ENCODE data around the gene PRM2. TPM values are rescaled to one million over a fixed set of nuclear protein-coding genes. Genes with fewer than 3 reads are reported as not detected.

Gene PRM2
- total RNA-seq, 4 donors from 2014 or later: not detected

DNA sequence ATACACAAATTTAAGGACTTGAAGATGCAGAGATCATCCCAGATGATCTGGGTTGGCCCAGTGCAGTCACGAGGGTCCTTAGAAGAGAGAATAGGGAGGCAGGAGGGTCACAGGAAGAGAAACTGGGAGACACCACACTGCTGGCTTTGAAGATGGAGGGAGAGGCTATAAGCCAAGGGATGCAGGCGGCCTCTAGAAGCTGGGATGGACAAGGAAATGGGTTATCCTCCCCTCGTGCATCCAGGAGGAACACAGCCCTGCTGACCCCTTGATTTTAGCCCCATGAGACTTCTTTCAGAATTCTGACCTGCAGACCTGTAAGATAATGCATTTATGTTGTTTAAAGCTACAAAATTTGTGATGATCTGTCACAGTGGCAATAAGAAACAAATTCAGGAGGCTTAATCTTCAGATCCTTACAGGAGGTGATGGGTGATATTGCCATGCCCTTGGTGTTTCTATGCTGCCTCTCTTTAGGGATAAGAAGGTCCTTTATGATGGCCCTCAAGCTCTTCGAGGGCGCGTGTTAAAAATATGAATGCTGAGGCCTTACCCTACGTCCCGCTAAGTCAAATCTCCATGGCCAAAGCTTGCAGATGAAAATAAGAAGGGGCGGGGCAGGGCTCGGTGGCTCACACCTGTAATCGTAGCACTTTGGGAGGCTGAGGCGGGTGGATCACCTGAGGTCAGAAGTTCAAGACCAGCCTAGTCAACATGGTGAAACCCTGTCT, 1.5 kb upstream of the PRM2 start:
- no peak overlapping the region for H3K4me3 ChIP-seq
- no peaks in the 10 kb centered on the region for H3K36me3 ChIP-seq
- no peaks in the 10 kb centered on the region for H3K27me3 ChIP-seq
- H3K4me1 ChIP-seq: no peaks in the 10 kb centered on the region
- no peak for TF ChIP-seq EP300 (IDR thresholded peaks at IDR 0.05)
- no peak for TF ChIP-seq POLR2A (IDR thresholded peaks at IDR 0.05)
- TF ChIP-seq CTCF (IDR thresholded peaks at IDR 0.05): no peak
- TF ChIP-seq POLR2AphosphoS5 (IDR thresholded peaks at IDR 0.05): no peak
- WGBS, 2 donors (ENCODE audit: low coverage in 1 of 2): 88 to 90% methylated on average over 10 to 11 of the region's 12 CpGs
- peaks cover 0 to 3% (median 0%) of the 10 kb centered on the region in 3 donors for H3K9me3 ChIP-seq
- no peak for ATAC-seq
- H3K27ac ChIP-seq: no peak overlapping the region

DNA sequence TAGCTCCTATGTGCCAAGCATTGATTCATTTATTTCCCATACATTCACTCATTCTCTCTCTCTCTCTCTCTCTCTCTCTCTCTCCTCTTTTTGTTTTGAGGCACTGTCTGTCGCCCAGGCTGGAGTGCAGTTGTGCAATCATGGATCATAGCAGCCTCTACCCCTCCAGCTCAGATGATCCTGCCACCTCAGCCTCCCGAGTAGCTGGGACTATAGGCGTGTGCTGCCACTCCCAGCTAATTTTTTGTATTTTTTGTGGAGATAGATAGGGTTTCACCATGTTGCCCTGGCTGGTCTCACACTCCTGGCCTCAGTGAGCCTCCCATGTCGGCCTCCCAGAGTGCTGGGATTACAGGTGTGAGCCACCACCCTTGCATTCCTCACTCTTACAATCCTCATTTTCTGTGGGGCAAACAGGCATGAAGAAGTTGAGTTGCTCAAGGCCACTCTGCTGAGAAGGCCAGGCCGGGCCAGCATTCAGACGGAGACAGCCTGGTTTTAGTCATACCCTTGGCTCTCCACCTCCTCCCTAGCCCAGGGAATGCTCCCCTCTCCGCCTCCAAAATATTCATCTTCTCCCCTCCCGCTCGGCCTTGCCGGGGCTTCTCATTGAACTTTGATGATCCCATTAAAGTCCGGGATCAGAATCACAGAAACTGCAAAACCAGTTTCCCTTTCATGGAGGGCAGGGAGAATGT, 765 bp upstream of the PRM2 start:
- no peaks in the 10 kb centered on the region for H3K36me3 ChIP-seq
- 87 to 100% methylated on average over 2 to 9 of the region's 11 CpGs for WGBS, 2 donors (ENCODE audit: low coverage in 1 of 2)
- no peak for ATAC-seq
- H3K4me1 ChIP-seq: no peaks in the 10 kb centered on the region
- no peak overlapping the region for H3K27ac ChIP-seq
- H3K9me3 ChIP-seq: peaks cover 0 to 3% (median 0%) of the 10 kb centered on the region in 3 donors
- H3K4me3 ChIP-seq: no peak overlapping the region
- TF ChIP-seq POLR2AphosphoS5 (IDR thresholded peaks at IDR 0.05) (no peak), POLR2A (IDR thresholded peaks at IDR 0.05) (no peak), CTCF (IDR thresholded peaks at IDR 0.05) (no peak), EP300 (IDR thresholded peaks at IDR 0.05) (no peak)
- H3K27me3 ChIP-seq: no peaks in the 10 kb centered on the region

DNA sequence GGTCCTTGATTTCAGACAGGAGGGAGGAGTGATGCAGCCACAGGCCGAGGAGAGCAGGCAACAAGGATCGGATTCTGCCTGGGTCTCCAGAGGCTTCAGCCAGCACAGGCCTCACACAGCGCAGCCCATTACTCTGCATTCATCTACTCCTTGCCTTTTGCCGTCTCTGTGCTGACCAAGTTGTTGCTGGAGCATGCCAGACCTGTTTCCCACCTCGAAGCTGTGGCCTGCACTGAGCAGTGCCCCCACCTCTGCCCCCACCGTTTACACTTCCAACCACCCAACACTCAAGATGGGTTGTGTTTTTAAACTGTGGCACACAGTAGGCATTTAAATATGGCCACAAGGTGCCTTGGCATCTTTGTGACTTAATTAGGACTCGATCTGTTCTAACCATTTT, 1.3 kb downstream of the PRM2 start:
- no peaks in the 10 kb centered on the region for H3K36me3 ChIP-seq
- 60 to 100% methylated on average over 1 of the region's 7 CpGs for WGBS, 2 donors (ENCODE audit: low coverage in 1 of 2)
- no peak for ATAC-seq
- no peak for TF ChIP-seq POLR2A (IDR thresholded peaks at IDR 0.05)
- no peak for TF ChIP-seq CTCF (IDR thresholded peaks at IDR 0.05)
- no peak for TF ChIP-seq EP300 (IDR thresholded peaks at IDR 0.05)
- no peak for TF ChIP-seq POLR2AphosphoS5 (IDR thresholded peaks at IDR 0.05)
- H3K27ac ChIP-seq: no peak overlapping the region
- H3K4me1 ChIP-seq: no peaks in the 10 kb centered on the region
- H3K9me3 ChIP-seq: peaks cover 0 to 3% (median 0%) of the 10 kb centered on the region in 3 donors
- no peaks in the 10 kb centered on the region for H3K27me3 ChIP-seq
- H3K4me3 ChIP-seq: no peak overlapping the region

DNA sequence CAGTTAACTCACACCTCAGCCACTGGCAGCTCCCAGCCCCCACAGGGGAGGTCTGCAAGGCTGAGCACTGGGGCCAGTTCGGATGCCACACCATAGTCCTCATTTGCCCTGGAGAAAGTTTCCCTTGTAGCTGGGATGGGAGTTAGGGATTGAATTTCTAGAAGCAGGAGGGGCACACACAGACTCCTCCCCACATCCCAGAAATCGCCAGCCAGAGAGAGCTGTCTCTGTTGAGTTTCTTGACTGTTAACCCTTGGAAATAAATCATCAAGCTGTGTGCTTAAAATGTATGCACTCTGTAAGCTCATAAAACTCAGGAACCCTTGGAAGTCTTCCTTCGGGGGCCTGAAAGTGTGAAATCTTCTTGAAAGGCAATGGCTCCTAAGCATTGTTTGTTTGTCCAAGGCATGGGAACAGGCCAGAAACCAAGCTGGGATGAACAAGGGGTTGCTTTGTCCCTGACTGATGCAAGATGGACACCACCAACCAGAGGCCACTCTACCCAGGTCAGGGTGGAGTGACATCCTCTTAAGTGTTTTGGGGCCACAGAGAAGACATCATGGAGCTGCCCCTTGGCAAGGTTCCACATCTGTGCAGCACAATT, 2.5 kb downstream of the PRM2 start:
- H3K9me3 ChIP-seq: peaks cover 0 to 3% (median 0%) of the 10 kb centered on the region in 3 donors
- no peak overlapping the region for H3K4me3 ChIP-seq
- ATAC-seq: no peak
- H3K4me1 ChIP-seq: no peaks in the 10 kb centered on the region
- TF ChIP-seq EP300 (IDR thresholded peaks at IDR 0.05) (no peak), CTCF (IDR thresholded peaks at IDR 0.05) (no peak), POLR2A (IDR thresholded peaks at IDR 0.05) (no peak), POLR2AphosphoS5 (IDR thresholded peaks at IDR 0.05) (no peak)
- WGBS, 2 donors (ENCODE audit: low coverage in 1 of 2): 76 to 78% methylated on average over 2 to 3 of the region's 3 CpGs
- no peaks in the 10 kb centered on the region for H3K27me3 ChIP-seq
- no peaks in the 10 kb centered on the region for H3K36me3 ChIP-seq
- H3K27ac ChIP-seq: no peak overlapping the region

All from gastroesophageal sphincter (tissue), 4 donors.